ENCODE measurements around the gene KLHL36. TPM values are rescaled to one million over a fixed set of nuclear protein-coding genes. Genes with fewer than 3 reads are reported as not detected.

The KLHL36 gene
- total and polyA plus RNA-seq, 2 donors from 2014 or later: 13.7 to 76.6 TPM

- Histone ChIP-seq H3K36me3 (ENCODE audit: control insufficient read depth in 2 of 3, insufficient read depth in 3 of 3, low read length in 3 of 3) (no peaks in the 10 kb centered on the region), H3K4me3 (ENCODE audit: low read length in 3 of 3) (no peak overlapping the region), H3K9ac (ENCODE audit: low read length in 3 of 3) (no peak overlapping the region), H3K27ac (ENCODE audit: low read depth in 2 of 2, low read length in 2 of 2) (no peak overlapping the region), H3K9me3 (ENCODE audit: control insufficient read depth in 2 of 3, insufficient read depth in 1 of 3, low read length in 3 of 3) (no peaks in the 10 kb centered on the region), H3K27me3 (ENCODE audit: control insufficient read depth, insufficient read depth, low read length) (no peaks in the 10 kb centered on the region), H3K4me1 (ENCODE audit: control insufficient read depth in 2 of 3, insufficient read depth in 2 of 3, low read depth in 1 of 3, low read length in 3 of 3) (peaks cover 0 to 20% (median 0%) of the 10 kb centered on the region in 3 donors)
- no peak for TF ChIP-seq CTCF (IDR thresholded peaks at IDR 0.05; ENCODE audit: borderline replicate concordance, extremely low read depth, insufficient read depth)
- no peak for DNase-seq
- FAIRE-seq: no peak
- intact Hi-C loops (cut with DNase I): no loop called here
Measured at GRCh38 chr16:84610376-84610775, 37.9 kb upstream of the KLHL36 start.

- DNase-seq (peak in 2 of 5 donors; percentile 21 to 61), FAIRE-seq (no peak)
- Histone ChIP-seq H3K27ac (ENCODE audit: low read depth in 2 of 2, low read length in 2 of 2) (no peak overlapping the region), H3K4me3 (ENCODE audit: low read length in 3 of 3) (no peak overlapping the region), H3K36me3 (ENCODE audit: control insufficient read depth in 2 of 3, insufficient read depth in 3 of 3, low read length in 3 of 3) (no peaks in the 10 kb centered on the region), H3K27me3 (ENCODE audit: control insufficient read depth, insufficient read depth, low read length) (no peaks in the 10 kb centered on the region), H3K9me3 (ENCODE audit: control insufficient read depth in 2 of 3, insufficient read depth in 1 of 3, low read length in 3 of 3) (no peaks in the 10 kb centered on the region), H3K4me1 (ENCODE audit: control insufficient read depth in 2 of 3, insufficient read depth in 2 of 3, low read depth in 1 of 3, low read length in 3 of 3) (peaks cover 0 to 21% (median 0%) of the 10 kb centered on the region in 3 donors), H3K9ac (ENCODE audit: low read length in 3 of 3) (no peak overlapping the region)
- TF ChIP-seq CTCF (IDR thresholded peaks at IDR 0.05; ENCODE audit: borderline replicate concordance, extremely low read depth, insufficient read depth): no peak
- intact Hi-C loops (cut with DNase I): no loop called here
Measured at GRCh38 chr16:84611041-84611440, 37.3 kb upstream of the KLHL36 start.

DNA sequence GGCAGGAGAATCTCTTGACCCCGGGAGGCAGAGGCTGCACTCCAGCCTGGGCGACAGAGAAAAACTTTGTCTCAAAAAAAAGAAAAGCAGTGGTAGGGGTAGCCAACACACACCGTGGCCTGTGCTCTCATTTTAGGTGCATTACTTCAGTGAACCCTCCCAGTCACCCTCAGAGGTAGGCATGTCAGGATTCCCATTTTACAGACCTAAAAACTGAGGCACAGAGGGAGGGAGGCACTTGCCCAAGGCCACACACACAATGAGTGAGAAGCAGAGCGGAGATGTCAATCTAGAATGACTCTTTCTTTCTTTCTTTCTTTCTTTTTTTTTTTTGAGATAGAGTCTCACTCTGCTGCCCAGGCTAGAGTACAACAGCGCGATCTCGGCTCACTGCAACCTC is 35.6 kb upstream of the KLHL36 start:
- intact Hi-C loops (cut with DNase I): no loop called here
- no peak overlapping the region for H3K4me3 ChIP-seq (ENCODE audit: low read length in 3 of 3)
- no peaks in the 10 kb centered on the region for H3K9me3 ChIP-seq (ENCODE audit: control insufficient read depth in 2 of 3, insufficient read depth in 1 of 3, low read length in 3 of 3)
- H3K4me1 ChIP-seq (ENCODE audit: control insufficient read depth in 2 of 3, insufficient read depth in 2 of 3, low read depth in 1 of 3, low read length in 3 of 3): peaks cover 0 to 26% (median 0%) of the 10 kb centered on the region in 3 donors
- FAIRE-seq: no peak
- no peak for TF ChIP-seq CTCF (IDR thresholded peaks at IDR 0.05; ENCODE audit: borderline replicate concordance, extremely low read depth, insufficient read depth)
- H3K36me3 ChIP-seq (ENCODE audit: control insufficient read depth in 2 of 3, insufficient read depth in 3 of 3, low read length in 3 of 3): no peaks in the 10 kb centered on the region
- H3K27me3 ChIP-seq (ENCODE audit: control insufficient read depth, insufficient read depth, low read length): no peaks in the 10 kb centered on the region
- DNase-seq: peak in 1 of 5 donors; percentile 35
- H3K27ac ChIP-seq (ENCODE audit: low read depth in 2 of 2, low read length in 2 of 2): no peak overlapping the region
- H3K9ac ChIP-seq (ENCODE audit: low read length in 3 of 3): no peak overlapping the region

Data from kidney (tissue), 14 donors.